NCI-H146 treated with DMSO at 0.1 percent for 48 hours (cell line): Measurements from ENCODE around the gene DLG2.

Experiments used
- DNase-seq: peaks from one replicate; lab custom pipeline; 2025; ENCODE audit not compliant: unreplicated experiment; lab: John Stamatoyannopoulos, UW

Gene DLG2

DNA sequence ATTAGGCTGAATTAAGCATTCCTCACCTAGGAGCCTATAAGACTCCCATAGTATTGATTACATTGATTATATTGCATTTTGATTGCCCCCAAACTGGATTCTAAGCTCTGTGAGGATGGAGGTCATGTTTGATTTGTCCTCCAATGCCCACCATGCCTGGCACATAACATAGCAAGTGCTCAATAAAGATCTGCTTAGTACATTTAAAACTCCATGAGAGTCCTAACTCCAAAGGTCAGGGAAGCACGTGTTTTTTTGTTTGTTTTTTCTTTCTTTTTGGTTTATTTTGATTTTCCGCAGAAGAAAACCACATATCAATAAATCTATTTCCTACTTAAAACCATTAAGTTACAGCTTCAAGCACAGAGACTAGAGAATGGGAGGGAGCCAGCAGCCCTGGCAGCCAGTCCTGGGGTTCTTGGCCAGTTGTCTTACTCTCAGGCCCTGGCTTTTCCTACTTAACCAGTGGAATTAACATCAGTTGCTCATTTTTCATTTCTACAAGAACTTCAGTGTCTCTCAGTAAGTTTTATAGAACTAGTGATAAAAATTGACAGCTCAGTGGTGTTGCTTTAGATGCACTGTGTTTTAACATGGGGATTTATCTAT, 1911.1 kb downstream of the DLG2 start:
- no peak for DNase-seq

- DNase-seq, result no peak
Measured at GRCh38 chr11:83713708-83714107, 1913.4 kb downstream of the DLG2 start.

DNA sequence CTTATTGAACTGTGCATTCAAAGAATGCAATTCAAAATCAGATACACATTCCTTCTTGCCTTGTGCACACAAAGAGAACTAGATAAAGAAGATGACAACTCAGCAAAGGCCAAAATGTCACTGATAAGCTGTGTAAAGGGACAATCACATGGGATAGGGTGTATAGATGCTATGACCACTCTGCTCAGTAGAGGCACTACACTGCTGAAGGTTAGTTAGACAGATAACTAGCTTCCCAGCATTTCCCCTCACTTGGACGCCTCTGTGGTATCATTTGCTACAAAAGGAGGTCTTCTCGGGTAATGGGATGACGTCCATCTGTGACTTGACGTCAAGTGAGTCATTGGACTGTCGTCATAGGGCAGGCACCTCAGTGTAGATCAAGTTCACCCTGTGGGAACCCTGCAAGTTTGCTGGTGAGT, 1916.0 kb downstream of the DLG2 start:
- no peak for DNase-seq

DNA sequence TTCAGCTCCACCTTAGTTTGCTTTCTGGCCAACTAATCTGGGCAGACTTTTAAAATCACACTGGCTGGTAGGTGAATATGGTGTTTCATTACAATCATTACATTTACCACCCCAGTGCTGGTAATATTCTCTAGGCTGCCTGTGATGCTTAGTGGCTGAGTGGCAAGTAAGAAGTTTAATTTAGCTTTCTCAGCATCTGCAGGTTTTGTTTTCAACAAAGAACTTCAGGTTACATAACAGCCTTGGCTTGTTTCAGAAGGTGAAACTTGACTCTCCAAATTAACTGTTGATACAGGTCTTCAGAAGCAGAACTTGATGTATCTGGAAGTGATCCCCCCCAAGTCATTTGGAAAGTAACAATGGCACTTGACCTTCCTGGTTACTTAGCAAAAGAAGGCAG, 1917.7 kb downstream of the DLG2 start:
- no peak for DNase-seq

DNA sequence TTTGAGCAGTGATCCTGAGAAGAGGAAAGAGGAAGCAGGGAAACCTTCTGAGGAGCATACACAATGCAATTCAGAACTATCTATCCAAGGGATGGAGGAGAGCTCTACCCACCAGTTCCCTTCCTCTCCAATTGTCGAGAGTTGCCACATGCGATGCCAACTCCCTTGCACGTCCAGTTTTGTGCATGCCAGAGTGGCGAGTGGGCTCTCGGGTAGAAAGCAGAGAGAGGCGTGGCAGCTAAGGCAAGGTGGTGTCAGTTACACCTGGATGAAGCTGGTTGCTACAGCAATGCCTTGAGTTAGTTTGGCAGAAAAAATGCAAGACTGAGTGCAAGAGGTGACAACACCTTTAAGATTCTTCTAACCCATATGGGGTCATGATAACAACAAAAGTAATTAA, 1920.6 kb downstream of the DLG2 start:
- no peak for DNase-seq

DNA sequence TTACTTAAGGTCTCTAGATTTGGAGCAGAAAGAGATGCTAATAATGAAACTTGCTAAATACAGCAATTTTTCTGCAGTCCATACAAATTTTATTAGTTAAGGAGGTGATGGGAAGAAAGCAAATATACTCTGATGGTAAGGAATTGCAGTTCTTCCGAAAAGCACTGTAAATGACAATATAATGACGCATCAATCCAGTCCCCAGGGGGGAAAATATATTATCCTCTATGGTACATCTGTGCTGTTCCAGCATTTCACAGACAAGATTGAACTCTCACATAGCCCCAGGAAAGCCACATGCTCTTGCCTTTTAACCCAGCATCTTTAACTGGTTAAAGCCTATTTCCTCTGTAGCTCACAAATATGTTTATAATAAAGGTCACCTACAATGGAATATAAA, 1924.3 kb downstream of the DLG2 start:
- DNase-seq, result no peak

GRCh38 chr11:83697518-83697917, 1929.6 kb downstream of the DLG2 start:
- DNase-seq, result no peak

DNA sequence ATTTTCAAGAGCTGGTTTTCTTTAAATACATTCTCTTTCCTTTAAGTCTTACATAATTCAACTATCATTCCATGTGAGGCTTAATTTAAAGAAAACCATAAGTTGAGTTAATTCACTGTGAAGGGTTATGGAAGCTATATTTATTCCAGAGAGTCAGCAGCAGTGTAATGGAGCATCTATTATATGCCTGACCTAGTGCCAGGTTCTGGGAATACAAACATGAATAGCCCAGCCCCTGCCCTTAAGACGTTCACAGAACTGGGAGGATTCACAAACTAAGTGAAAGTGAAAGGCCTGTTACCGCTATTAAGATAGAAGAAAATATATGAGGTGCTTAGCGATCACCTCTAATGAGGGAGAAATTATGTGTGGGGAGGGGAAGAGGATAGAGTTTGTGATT, 1932.1 kb downstream of the DLG2 start:
- no peak for DNase-seq

GRCh38 chr11:83694191-83694910, 1932.8 kb downstream of the DLG2 start:
- DNase-seq, result no peak

DNA sequence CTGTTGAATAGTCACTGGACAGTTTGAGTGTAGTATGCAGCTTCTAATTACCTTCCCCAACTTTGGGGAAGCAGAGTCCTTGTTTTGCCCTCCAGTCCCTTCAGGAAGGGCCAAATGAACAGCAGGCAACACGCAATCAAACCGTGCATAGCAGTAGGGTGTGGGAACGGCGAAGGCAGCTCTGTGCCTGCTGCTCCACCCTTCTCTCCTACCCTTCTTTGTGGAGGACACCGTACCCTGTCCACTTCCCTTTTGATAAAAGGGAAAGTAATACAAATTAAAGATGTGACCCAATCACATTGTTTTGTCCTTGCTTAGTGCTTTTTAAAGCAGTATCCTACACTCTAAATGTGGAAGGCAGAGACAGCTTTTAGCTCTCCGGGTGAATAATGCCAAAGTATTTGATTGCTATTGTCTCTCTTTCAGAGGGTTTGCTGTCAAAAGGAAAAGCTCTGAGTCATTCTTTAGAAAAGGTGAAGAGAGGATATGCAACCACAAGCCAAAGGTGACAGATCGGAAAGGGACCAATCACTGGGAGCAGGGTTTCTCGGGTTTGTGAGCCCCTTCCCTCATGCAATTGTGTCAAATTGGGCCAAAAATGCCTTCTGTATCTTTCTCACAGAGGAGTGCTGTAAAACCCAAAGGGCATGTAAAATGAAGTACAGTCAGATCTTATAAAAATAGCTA, 1933.7 kb downstream of the DLG2 start:
- no peak for DNase-seq

- DNase-seq, result no peak
Measured at GRCh38 chr11:83692675-83693074, 1934.5 kb downstream of the DLG2 start.

DNA sequence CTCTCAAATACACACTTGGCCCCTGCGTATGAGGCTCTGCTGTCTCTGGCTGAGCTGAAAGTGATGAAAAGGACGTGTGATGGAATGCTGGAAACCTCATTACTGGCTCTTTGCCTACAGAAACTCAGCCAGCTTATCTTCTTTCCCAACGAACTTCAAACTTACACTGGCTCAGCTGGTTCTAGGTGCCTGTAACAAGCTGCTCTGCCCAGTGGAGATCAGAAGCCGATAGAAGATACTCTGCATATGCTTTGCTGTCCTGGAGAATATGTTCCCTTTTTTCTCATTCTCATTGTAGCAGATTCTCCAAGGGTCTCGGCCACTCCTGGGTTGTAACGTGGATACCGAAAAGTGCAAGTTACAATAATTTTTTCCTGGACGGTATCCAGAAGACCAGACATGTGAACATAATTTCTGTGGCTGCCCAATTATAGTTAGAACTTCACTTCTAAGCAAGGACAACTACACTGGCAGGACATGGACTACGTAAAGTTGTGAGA, 1935.6 kb downstream of the DLG2 start:
- DNase-seq, result no peak

GRCh38 chr11:83689144-83689780, 1937.9 kb downstream of the DLG2 start:
- DNase-seq, result no peak

GRCh38 chr11:83687787-83688186, 1939.4 kb downstream of the DLG2 start:
- DNase-seq, result no peak

GRCh38 chr11:83685730-83686129, 1941.4 kb downstream of the DLG2 start:
- DNase-seq, result no peak

GRCh38 chr11:83684071-83684470, 1943.1 kb downstream of the DLG2 start:
- DNase-seq, result no peak

DNA sequence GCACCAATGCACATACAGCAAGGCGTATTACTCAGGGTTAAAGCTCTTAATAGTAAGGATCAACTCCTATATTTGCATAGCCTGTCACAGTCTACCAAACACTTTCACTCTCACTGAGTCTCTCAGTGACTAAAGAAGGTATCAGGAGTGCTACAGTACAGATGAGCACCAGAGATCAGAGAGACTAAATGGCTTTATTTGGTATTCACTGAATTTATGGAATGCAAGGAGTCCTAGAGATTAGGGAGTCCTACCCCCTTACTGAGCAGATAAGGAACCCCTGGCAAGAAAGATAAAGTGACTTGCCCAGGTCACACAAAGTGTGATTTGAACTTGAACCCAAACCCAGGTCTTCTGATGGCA, 1944.6 kb downstream of the DLG2 start:
- no peak for DNase-seq

- DNase-seq, result no peak
Measured at GRCh38 chr11:83681906-83682610, 1945.1 kb downstream of the DLG2 start.

GRCh38 chr11:83681031-83681781, 1945.9 kb downstream of the DLG2 start:
- DNase-seq, result no peak

DNA sequence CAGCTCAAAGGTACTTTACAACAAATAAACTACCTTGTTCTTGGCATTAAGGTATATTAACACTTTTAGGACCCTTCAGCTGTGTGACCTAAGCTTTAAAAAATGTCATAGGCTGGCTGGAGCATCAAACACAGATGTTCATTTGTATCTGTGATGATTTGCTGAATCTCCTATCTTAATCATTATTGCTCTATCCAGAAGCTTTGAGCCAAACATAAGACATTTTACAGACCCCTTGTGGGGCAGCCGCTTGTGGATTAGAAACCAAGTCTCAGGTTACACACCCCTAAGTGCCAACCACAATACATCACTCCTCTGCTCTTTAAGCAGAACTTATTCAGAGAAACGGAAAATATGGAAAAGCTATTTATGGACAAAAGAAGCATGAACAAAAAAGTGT, 1946.8 kb downstream of the DLG2 start:
- no peak for DNase-seq
